ENCODE results near the gene ADGRB2. TPM values are rescaled to one million over a fixed set of nuclear protein-coding genes. Genes with fewer than 3 reads are reported as not detected.

ADGRB2 gene
- total and polyA plus RNA-seq, 2 of the 4 experiments (the other 2 are of a cell fraction), result 2.2 to 11.9 TPM

DNA sequence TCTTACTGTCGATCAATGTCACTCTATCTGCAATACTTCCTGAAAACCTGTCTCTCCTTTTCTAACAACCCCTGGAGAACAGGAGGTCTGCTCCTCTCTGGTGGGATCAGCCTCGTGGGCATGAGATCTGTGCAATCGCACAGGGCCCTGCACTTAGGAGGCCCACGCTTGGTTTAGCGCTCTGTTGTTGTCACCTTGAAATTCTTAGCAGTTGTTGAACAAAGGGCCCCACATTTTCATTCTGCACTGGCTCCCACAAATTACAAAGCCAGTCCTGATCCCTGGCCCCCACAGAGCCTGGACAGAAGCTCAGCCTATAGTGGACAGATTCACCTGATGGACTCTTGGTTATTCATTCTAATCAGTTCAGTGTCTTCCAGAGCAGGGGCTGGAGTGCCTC, 33.1 kb upstream of the ADGRB2 start:
- Histone ChIP-seq H4K5ac (ENCODE audit: low read depth, low read length) (peak overlapping the region; percentile 85), H2BK20ac (ENCODE audit: low read depth, low read length) (peak overlapping the region; percentile 82; the same call in 1 of the 2 replicates), H2BK15ac (ENCODE audit: low read depth, low read length) (peak overlapping the region; percentile 93; the same call in 2 of the 3 replicates), H3K9me3 (ENCODE audit: control insufficient read depth, insufficient read depth, low read length) (no peaks in the 10 kb centered on the region), H3K4ac (ENCODE audit: low read depth, low read length) (peak overlapping the region; percentile 99), H4K91ac (ENCODE audit: insufficient read depth, low read depth, low read length) (peak overlapping the region; percentile 98), H2BK120ac (ENCODE audit: low read depth, low read length) (peak overlapping the region; percentile 96), H3K27ac (ENCODE audit: insufficient read depth, low read length) (peak overlapping the region; percentile 77), H2AFZ (replicated peaks; ENCODE audit: low read length, poor library complexity) (peak overlapping the region; percentile 87), H3K36me3 (ENCODE audit: control insufficient read depth, insufficient read depth, low read length) (peaks cover 1% of the 10 kb centered on the region; the same call in 1 of the 2 replicates), H4K20me1 (ENCODE audit: insufficient read depth, low read length) (peaks cover 13% of the 10 kb centered on the region), H3K9ac (ENCODE audit: low read depth, low read length) (peak overlapping the region; percentile 64), H3K56ac (ENCODE audit: extremely low read depth, insufficient read depth, low read length) (peak overlapping the region; percentile 95), H3K18ac (ENCODE audit: low read depth, low read length) (peak overlapping the region; percentile 75; the same call in 1 of the 2 replicates), H3K27me3 (ENCODE audit: control insufficient read depth, insufficient read depth, low read length) (no peaks in the 10 kb centered on the region), H2BK5ac (ENCODE audit: low read depth, low read length, poor library complexity, severe bottlenecking) (peak overlapping the region; percentile 87), H2AK5ac (ENCODE audit: low read depth, low read length) (peak overlapping the region; percentile 99), H3K4me3 (ENCODE audit: insufficient read depth, low read depth, low read length) (peak overlapping the region; percentile 58), H3K9me1 (ENCODE audit: insufficient read depth, low read length) (peaks cover 18% of the 10 kb centered on the region), H2AK9ac (replicated peaks; ENCODE audit: low read depth, low read length, poor library complexity) (peak overlapping the region; percentile 99), H3K23ac (ENCODE audit: low read depth, low read length) (peak overlapping the region; percentile 96; the same call in 1 of the 2 replicates), H3K79me1 (ENCODE audit: low read depth in 1 of 2, low read length in 2 of 2) (peaks cover 11 to 44% of the 10 kb centered on the region in 2 experiments; a peak in 2 of 4 replicates), H3K4me2 (ENCODE audit: low read depth, low read length) (peak overlapping the region; percentile 76), H3K4me1 (ENCODE audit: control insufficient read depth, insufficient read depth, low read length) (peaks cover 32% of the 10 kb centered on the region), H4K8ac (ENCODE audit: low read depth in 2 of 2, low read length in 2 of 2) (peak overlapping the region; percentile 93 to 96), H3K14ac (replicated peaks; ENCODE audit: low read depth, low read length) (peak overlapping the region; percentile 98)
- BruUV-seq (replicated peaks), result no TSS peak
- DNase-seq (no peak), ATAC-seq (ENCODE audit: low read depth) (no peak)
- in situ Hi-C loops (cut with MboI; ENCODE audit: low sequenced_read_pairs) (no loop called here), intact Hi-C loops (cut with micrococcal nuclease) (loop anchor here (10.0 kb wide), 2 partner anchors 268 to 362 kb away; no protein-coding TSS in a partner anchor), dilution Hi-C loops (cut with HindIII; ENCODE audit: low sequenced_read_pairs, unreplicated experiment) (no loop called here)
- ChIA-PET POLR2A (ENCODE audit: unreplicated experiment) (no interaction called here), CTCF (interaction anchor here (1.5 kb wide), 1 partner anchor 167 kb away, joined by 9 read pairs; no protein-coding TSS in a partner anchor)
- 92% methylated on average over 2 of the region's 5 CpGs; no CpG with 5 or more reads in 1 of the 2 experiments for WGBS, 2 experiments (ENCODE audit: extremely low coverage in 2 of 2, insufficient read length in 1 of 2)
- TF ChIP-seq, protein P1, sequence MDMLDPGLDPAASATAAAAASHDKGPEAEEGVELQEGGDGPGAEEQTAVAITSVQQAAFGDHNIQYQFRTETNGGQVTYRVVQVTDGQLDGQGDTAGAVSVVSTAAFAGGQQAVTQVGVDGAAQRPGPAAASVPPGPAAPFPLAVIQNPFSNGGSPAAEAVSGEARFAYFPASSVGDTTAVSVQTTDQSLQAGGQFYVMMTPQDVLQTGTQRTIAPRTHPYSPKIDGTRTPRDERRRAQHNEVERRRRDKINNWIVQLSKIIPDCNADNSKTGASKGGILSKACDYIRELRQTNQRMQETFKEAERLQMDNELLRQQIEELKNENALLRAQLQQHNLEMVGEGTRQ (IDR thresholded peaks at IDR 0.05; ENCODE audit: low read depth, low read length), result no peak
- TF ChIP-seq NFE2L2 (IDR thresholded peaks at IDR 0.05; ENCODE audit: low read depth, low read length), result no peak
- TF ChIP-seq RCOR1 (IDR thresholded peaks at IDR 0.05; ENCODE audit: insufficient replicate concordance, low read length), result no peak
- TF ChIP-seq CEBPB (IDR thresholded peaks at IDR 0.05; ENCODE audit: low read depth, low read length), result no peak
- TF ChIP-seq, protein P2, sequence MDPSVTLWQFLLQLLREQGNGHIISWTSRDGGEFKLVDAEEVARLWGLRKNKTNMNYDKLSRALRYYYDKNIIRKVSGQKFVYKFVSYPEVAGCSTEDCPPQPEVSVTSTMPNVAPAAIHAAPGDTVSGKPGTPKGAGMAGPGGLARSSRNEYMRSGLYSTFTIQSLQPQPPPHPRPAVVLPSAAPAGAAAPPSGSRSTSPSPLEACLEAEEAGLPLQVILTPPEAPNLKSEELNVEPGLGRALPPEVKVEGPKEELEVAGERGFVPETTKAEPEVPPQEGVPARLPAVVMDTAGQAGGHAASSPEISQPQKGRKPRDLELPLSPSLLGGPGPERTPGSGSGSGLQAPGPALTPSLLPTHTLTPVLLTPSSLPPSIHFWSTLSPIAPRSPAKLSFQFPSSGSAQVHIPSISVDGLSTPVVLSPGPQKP (IDR thresholded peaks at IDR 0.05; ENCODE audit: borderline replicate concordance, low read depth, low read length), result no peak
- no peak for TF ChIP-seq SMC3 (IDR thresholded peaks at IDR 0.05; ENCODE audit: low read depth, low read length)
- TF ChIP-seq RFX5 (IDR thresholded peaks at IDR 0.05; ENCODE audit: low read depth, low read length), result no peak
- TF ChIP-seq POLR2A (IDR thresholded peaks at IDR 0.05; ENCODE audit: low read depth, low read length), result no peak
- TF ChIP-seq, protein P3, sequence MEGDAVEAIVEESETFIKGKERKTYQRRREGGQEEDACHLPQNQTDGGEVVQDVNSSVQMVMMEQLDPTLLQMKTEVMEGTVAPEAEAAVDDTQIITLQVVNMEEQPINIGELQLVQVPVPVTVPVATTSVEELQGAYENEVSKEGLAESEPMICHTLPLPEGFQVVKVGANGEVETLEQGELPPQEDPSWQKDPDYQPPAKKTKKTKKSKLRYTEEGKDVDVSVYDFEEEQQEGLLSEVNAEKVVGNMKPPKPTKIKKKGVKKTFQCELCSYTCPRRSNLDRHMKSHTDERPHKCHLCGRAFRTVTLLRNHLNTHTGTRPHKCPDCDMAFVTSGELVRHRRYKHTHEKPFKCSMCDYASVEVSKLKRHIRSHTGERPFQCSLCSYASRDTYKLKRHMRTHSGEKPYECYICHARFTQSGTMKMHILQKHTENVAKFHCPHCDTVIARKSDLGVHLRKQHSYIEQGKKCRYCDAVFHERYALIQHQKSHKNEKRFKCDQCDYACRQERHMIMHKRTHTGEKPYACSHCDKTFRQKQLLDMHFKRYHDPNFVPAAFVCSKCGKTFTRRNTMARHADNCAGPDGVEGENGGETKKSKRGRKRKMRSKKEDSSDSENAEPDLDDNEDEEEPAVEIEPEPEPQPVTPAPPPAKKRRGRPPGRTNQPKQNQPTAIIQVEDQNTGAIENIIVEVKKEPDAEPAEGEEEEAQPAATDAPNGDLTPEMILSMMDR (conservative IDR thresholded peaks at IDR 0.05; ENCODE audit: low read depth, low read length), result no peak
- TF ChIP-seq RAD21 (IDR thresholded peaks at IDR 0.05; ENCODE audit: low read length), result no peak
- TF ChIP-seq BHLHE40 (IDR thresholded peaks at IDR 0.05; ENCODE audit: low read depth, low read length), result no peak
- TF ChIP-seq MXI1 (IDR thresholded peaks at IDR 0.05; ENCODE audit: borderline replicate concordance, low read depth, low read length), result no peak
- no peak for TF ChIP-seq MAFK (IDR thresholded peaks at IDR 0.05; ENCODE audit: low read depth, low read length)

Data from IMR-90 (cell line).